ENCODE results near the gene FOXL1.

FOXL1 gene

GRCh38 chr16:86611941-86612340 is 33.6 kb downstream of the FOXL1 start:
- no peak overlapping the region for H3K27ac ChIP-seq
- TF ChIP-seq ZFX (IDR thresholded peaks at IDR 0.05; ENCODE audit: borderline replicate concordance) (no peak), CTCF (IDR thresholded peaks at IDR 0.05) (no peak)

- no peak overlapping the region for H3K27ac ChIP-seq
- TF ChIP-seq CTCF (IDR thresholded peaks at IDR 0.05) (no peak), ZFX (IDR thresholded peaks at IDR 0.05; ENCODE audit: borderline replicate concordance) (no peak)
These were observed 36.4 kb downstream of the FOXL1 start for GRCh38 chr16:86614699-86615098.

GRCh38 chr16:86616906-86617305 is 38.6 kb downstream of the FOXL1 start:
- TF ChIP-seq CTCF (IDR thresholded peaks at IDR 0.05), result no peak
- TF ChIP-seq ZFX (IDR thresholded peaks at IDR 0.05; ENCODE audit: borderline replicate concordance), result no peak
- no peak overlapping the region for H3K27ac ChIP-seq

- no peak overlapping the region for H3K27ac ChIP-seq
- no peak for TF ChIP-seq CTCF (IDR thresholded peaks at IDR 0.05)
- TF ChIP-seq ZFX (IDR thresholded peaks at IDR 0.05; ENCODE audit: borderline replicate concordance), result no peak
These were observed 40.3 kb downstream of the FOXL1 start for GRCh38 chr16:86618431-86619238.

GRCh38 chr16:86619239-86619794 is 41.0 kb downstream of the FOXL1 start:
- TF ChIP-seq CTCF (IDR thresholded peaks at IDR 0.05) (no peak), ZFX (IDR thresholded peaks at IDR 0.05; ENCODE audit: borderline replicate concordance) (no peak)
- no peak overlapping the region for H3K27ac ChIP-seq

- no peak overlapping the region for H3K27ac ChIP-seq
- TF ChIP-seq CTCF (IDR thresholded peaks at IDR 0.05), result no peak
- TF ChIP-seq ZFX (IDR thresholded peaks at IDR 0.05; ENCODE audit: borderline replicate concordance), result no peak
These were observed 41.8 kb downstream of the FOXL1 start for GRCh38 chr16:86620184-86620583.

- TF ChIP-seq ZFX (IDR thresholded peaks at IDR 0.05; ENCODE audit: borderline replicate concordance), result no peak
- TF ChIP-seq CTCF (IDR thresholded peaks at IDR 0.05), result no peak
- H3K27ac ChIP-seq, result no peak overlapping the region
These were observed 43.6 kb downstream of the FOXL1 start for GRCh38 chr16:86621966-86622365.
